Fibroblast of lung (primary cell): ENCODE measurements around the gene SPACDR.

Experiments used
- CTCF ChIP-seq, 2 donors: IDR thresholded peaks in 1 of 2; conservative IDR thresholded peaks in 1 of 2; 1 replicate in 1 of 2; 2 replicates in 1 of 2; pipeline ENCODE4 v1.5.1; 2011 to 2012; ENCODE audit warnings: low read length in 2 of 2, control low read depth in 1 of 2, inconsistent platforms in 1 of 2, low read depth in 1 of 2, mild to moderate bottlenecking in 1 of 2
- EZH2 ChIP-seq: IDR thresholded peaks from 2 replicates; pipeline ENCODE4 v1.5.1; 2012; ENCODE audit warnings: low read length, control low read depth, mild to moderate bottlenecking; ENCODE audit errors: missing control alignments

- TF ChIP-seq CTCF (conservative IDR thresholded peaks at IDR 0.05 in 1 of 2, IDR thresholded peaks at IDR 0.05 in 1 of 2; ENCODE audit: low read depth in 1 of 2, low read length in 2 of 2) (no peak), EZH2 (no peak)
Measured at GRCh38 chr7:100482728-100483089, 18.6 kb upstream of the SPACDR start.
